M059J (cell line): ENCODE results near the gene RETN. TPM values are rescaled to one million over a fixed set of nuclear protein-coding genes. Genes with fewer than 3 reads are reported as not detected.
A peak's percentile ranks its signal among the peaks of the same experiment; 100 is the strongest.

Experiments used
- DNase-seq: peaks from one replicate; pipeline ENCODE4 v3.0.0-alpha.2; 2012; ENCODE audit warnings: low read depth
- total RNA-seq: library from RNA; depleted of rRNA; stranded (reverse); fragments of >200 nt; shearing (Covaris generic); gene quantifications from 2 replicates; pipeline ENCODE4 v1.2.3, GENCODE V29; 2014; rRNA removed

The RETN gene
- total RNA-seq = not detected in 2 replicates

GRCh38 chr19:7668842-7669241, at the start of gene RETN:
Gene RETN, plus strand, starts transcription at chr19:7669049. Its CDS starts 278 bp downstream, at chr19:7669327.
- DNase-seq = no peak

- DNase-seq = no peak
These were observed 49.0 kb upstream of the RETN start for GRCh38 chr19:7619671-7620441.

GRCh38 chr19:7620442-7621412, 48.1 kb upstream of the RETN start:
- DNase-seq = no peak

GRCh38 chr19:7622933-7623685, 45.7 kb upstream of the RETN start:
- DNase-seq = no peak

GRCh38 chr19:7623725-7624603, 44.9 kb upstream of the RETN start:
- no peak for DNase-seq

- no peak for DNase-seq
These were observed 44.0 kb upstream of the RETN start for GRCh38 chr19:7624810-7625209.

- no peak for DNase-seq
These were observed 43.0 kb upstream of the RETN start for GRCh38 chr19:7625763-7626372.

GRCh38 chr19:7627166-7627565, 41.7 kb upstream of the RETN start:
- no peak for DNase-seq

- no peak for DNase-seq
These were observed 40.1 kb upstream of the RETN start for GRCh38 chr19:7628589-7629311.

GRCh38 chr19:7629347-7630054, 39.3 kb upstream of the RETN start, which contains the start of the genes PET100 and XAB2:
Gene PET100, plus strand, starts transcription at chr19:7629793. Its CDS starts 41 bp downstream, at chr19:7629834.
Gene XAB2, minus strand, starts transcription at chr19:7629545. Its CDS starts 18 bp downstream, at chr19:7629527.
- peak; percentile 98 for DNase-seq

GRCh38 chr19:7631577-7631976, 37.3 kb upstream of the RETN start:
- no peak for DNase-seq

GRCh38 chr19:7632340-7633203, 36.3 kb upstream of the RETN start:
- DNase-seq = no peak

GRCh38 chr19:7633698-7634097, 35.2 kb upstream of the RETN start, which contains the start of gene PCP2:
Gene PCP2, minus strand, starts transcription at chr19:7633719. Its CDS starts 262 bp downstream, at chr19:7633457.
- no peak for DNase-seq

GRCh38 chr19:7635670-7636069, 33.2 kb upstream of the RETN start:
- no peak for DNase-seq

GRCh38 chr19:7636317-7636690, 32.5 kb upstream of the RETN start:
- no peak for DNase-seq

- DNase-seq = no peak
These were observed 32.0 kb upstream of the RETN start, which contains the start of gene STXBP2 for GRCh38 chr19:7636691-7637373. Gene STXBP2, plus strand, starts transcription at chr19:7637110. Its CDS starts 40 bp downstream, at chr19:7637150.
